Measurements from ENCODE around the gene TOX2.

The TOX2 gene

DNA sequence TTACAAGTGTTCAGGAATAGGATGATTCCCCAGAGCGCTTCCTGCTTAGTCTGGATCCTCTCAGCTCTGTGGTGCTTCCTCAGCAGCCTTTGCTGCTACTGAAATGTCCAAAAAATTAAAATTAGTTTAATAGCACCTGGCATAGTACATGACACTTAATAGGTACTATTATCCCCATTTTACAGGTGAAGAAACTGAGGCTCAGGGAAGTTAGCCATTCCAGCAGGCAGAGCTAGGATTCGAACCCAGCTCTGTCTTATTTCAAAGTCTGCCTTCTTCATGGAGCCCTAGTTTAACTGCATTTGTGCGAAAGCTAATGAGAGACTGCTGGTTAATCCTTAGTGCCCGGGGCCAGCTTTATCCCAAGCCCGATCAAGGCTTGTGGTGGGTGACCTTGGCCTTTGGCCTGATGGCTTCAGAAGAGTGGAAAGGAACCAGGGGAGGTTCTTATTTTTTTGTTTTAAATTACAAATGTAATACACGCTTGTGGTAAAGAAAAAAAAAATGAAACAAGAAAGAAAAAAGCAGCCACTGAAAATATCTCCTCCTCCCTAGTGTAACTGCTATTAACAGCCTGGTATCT, 30.1 kb downstream of the TOX2 start:
- peaks cover 23% of the 10 kb centered on the region for H3K4me1 ChIP-seq (ENCODE audit: control insufficient read depth, insufficient read depth, low read length)
- H3K4me3 ChIP-seq (ENCODE audit: low read length): no peak overlapping the region

DNA sequence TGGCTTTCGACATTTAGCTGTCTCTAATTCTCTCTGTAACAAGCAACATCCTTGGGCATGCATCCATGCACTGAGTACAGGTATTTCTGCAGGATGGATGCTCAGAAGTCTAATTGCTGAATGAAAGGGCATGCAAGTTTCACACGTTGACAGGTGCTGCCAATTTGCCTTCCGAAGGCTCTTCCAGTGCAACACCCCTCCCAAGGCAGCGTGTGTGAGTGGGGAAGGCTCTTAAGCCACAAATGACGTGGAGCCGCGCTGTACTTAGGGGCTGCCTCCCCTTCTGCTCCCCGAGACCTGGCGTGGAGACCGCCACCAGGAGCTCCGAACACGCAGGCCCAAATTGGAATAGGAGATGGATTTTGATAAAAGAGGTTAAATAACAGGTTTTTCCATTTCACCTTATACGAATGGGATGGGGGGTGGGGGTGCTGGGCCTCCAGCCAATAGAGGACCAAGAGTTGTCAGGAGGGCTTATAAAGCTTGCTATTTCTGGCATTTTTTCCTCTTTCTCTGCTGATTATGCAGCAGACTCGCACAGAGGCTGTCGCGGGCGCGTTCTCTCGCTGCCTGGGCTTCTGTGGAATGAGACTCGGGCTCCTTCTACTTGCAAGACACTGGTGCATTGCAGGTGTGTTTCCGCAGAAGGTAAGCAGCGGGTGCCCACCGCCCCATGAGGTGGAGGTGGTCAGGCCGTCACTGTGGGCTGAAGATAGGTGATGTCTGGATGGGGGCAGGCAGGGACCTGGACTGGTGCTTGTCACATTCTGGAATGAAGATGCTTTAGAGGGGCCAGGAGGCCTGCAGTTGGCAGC, 30.9 kb downstream of the TOX2 start:
- Histone ChIP-seq H3K36me3 (ENCODE audit: control insufficient read depth, insufficient read depth, low read length) (no peaks in the 10 kb centered on the region), H3K27me3 (ENCODE audit: control insufficient read depth, insufficient read depth, low read length) (no peaks in the 10 kb centered on the region), H3K9me3 (ENCODE audit: control insufficient read depth, low read length) (no peaks in the 10 kb centered on the region), H3K9ac (ENCODE audit: low read length) (no peak overlapping the region), H3K4me1 (ENCODE audit: control insufficient read depth, insufficient read depth, low read length) (peaks cover 24% of the 10 kb centered on the region), H3K4me3 (ENCODE audit: low read length) (no peak overlapping the region)

More for the DNA sequence above, 30.1 kb downstream of the TOX2 start:
- no peaks in the 10 kb centered on the region for H3K9me3 ChIP-seq (ENCODE audit: control insufficient read depth, low read length)
- no peaks in the 10 kb centered on the region for H3K36me3 ChIP-seq (ENCODE audit: control insufficient read depth, insufficient read depth, low read length)
- no peaks in the 10 kb centered on the region for H3K27me3 ChIP-seq (ENCODE audit: control insufficient read depth, insufficient read depth, low read length)
- H3K9ac ChIP-seq (ENCODE audit: low read length): no peak overlapping the region

DNA sequence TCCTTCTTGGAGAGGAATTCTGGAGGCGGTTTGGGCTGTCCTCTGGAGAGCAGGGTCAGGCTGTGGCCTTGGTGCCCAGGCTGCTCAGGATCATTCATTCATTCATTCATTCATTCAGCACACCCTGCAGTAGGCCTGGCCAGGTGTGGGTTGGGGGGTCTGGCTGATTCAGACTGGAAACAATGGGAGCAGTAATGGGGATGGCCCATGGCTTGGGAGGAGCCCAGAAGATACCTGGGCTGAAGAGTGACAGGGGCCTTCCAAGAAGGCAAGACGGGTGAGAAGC, 31.5 kb downstream of the TOX2 start:
- Histone ChIP-seq H3K9me3 (ENCODE audit: control insufficient read depth, low read length) (no peaks in the 10 kb centered on the region), H3K9ac (ENCODE audit: low read length) (no peak overlapping the region), H3K4me1 (ENCODE audit: control insufficient read depth, insufficient read depth, low read length) (peaks cover 24% of the 10 kb centered on the region)

DNA sequence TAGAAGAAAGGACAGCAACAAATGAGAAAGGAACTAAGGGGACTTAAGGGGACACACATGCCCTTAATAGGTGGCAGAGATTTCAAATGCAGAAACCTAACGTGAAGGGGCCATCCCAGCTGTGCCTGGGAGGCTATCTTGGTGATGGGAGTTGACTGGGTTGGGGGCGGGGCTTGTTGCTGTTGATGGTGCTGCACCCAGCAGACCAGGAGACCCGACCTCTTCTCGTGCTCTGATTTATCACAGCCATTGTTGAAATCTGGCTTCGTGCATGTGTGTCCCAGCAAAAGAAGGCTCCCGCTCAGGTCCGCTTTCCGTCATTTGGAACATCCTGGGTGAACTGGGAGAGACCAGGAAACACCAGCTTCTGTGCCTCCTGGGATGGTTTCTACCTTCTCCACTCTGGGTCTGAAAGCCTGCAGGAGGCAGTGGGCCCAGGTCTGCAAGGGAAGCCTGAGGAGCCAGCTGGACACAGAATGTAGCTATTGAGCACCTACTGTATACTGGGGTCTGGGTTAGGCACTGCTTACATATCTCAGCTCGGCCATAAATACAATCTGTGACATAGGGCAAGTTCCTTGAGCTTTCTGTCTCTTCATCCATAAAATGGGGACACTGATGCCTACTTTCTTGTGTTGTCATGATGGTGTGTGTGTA, 32.1 kb downstream of the TOX2 start:
- Histone ChIP-seq H3K4me3 (ENCODE audit: low read length) (no peak overlapping the region), H3K9me3 (ENCODE audit: control insufficient read depth, low read length) (no peaks in the 10 kb centered on the region), H3K27me3 (ENCODE audit: control insufficient read depth, insufficient read depth, low read length) (no peaks in the 10 kb centered on the region), H3K36me3 (ENCODE audit: control insufficient read depth, insufficient read depth, low read length) (no peaks in the 10 kb centered on the region), H3K4me1 (ENCODE audit: control insufficient read depth, insufficient read depth, low read length) (peaks cover 19% of the 10 kb centered on the region), H3K9ac (ENCODE audit: low read length) (no peak overlapping the region)

More for the DNA sequence above, 31.5 kb downstream of the TOX2 start:
- Histone ChIP-seq H3K36me3 (ENCODE audit: control insufficient read depth, insufficient read depth, low read length) (no peaks in the 10 kb centered on the region), H3K4me3 (ENCODE audit: low read length) (no peak overlapping the region), H3K27me3 (ENCODE audit: control insufficient read depth, insufficient read depth, low read length) (no peaks in the 10 kb centered on the region)

DNA sequence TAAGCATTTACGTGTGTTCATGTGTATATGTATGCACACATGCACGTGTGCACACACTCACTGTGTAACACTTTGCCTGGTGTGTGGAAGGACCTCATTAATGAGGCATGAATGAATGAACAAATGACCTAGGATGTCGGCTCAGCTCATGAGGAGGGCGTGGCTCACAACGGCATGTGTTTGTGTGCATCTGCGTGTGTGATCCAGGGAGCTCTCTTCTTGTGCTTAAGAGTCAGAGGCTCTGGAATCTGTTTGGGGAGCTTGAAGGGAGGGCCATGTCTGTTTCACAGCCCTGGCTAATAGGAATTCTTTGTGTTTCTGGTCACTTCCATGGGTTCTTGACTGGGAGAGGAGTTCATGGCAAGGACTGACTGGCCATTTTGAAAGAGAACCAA, 32.7 kb downstream of the TOX2 start:
- Histone ChIP-seq H3K36me3 (ENCODE audit: control insufficient read depth, insufficient read depth, low read length) (no peaks in the 10 kb centered on the region), H3K9me3 (ENCODE audit: control insufficient read depth, low read length) (no peaks in the 10 kb centered on the region), H3K4me3 (ENCODE audit: low read length) (no peak overlapping the region), H3K9ac (ENCODE audit: low read length) (no peak overlapping the region), H3K4me1 (ENCODE audit: control insufficient read depth, insufficient read depth, low read length) (peaks cover 13% of the 10 kb centered on the region), H3K27me3 (ENCODE audit: control insufficient read depth, insufficient read depth, low read length) (no peaks in the 10 kb centered on the region)

DNA sequence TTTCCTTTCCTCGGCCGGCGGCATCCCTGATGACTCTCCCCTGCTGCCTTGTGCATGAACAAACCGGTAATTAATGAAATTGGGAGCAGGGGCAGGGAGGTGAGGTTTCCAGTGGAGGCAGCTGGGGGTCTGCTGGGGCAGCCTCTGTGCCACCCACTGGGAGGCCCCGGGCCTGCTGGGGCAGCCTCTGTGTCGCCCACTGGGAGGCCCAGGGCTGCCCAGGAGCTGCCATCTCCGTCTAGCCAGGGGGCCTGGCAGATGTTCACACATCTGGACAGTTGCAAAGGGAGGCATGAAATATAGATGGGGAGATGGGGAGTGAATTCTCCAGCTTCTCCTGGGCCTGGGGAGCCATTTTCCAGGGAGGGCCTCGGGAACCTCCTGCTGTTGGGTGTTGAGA, 33.8 kb downstream of the TOX2 start:
- Histone ChIP-seq H3K4me1 (ENCODE audit: control insufficient read depth, insufficient read depth, low read length) (peaks cover 11% of the 10 kb centered on the region), H3K9ac (ENCODE audit: low read length) (no peak overlapping the region), H3K4me3 (ENCODE audit: low read length) (no peak overlapping the region), H3K36me3 (ENCODE audit: control insufficient read depth, insufficient read depth, low read length) (no peaks in the 10 kb centered on the region), H3K9me3 (ENCODE audit: control insufficient read depth, low read length) (no peaks in the 10 kb centered on the region), H3K27me3 (ENCODE audit: control insufficient read depth, insufficient read depth, low read length) (no peaks in the 10 kb centered on the region)

DNA sequence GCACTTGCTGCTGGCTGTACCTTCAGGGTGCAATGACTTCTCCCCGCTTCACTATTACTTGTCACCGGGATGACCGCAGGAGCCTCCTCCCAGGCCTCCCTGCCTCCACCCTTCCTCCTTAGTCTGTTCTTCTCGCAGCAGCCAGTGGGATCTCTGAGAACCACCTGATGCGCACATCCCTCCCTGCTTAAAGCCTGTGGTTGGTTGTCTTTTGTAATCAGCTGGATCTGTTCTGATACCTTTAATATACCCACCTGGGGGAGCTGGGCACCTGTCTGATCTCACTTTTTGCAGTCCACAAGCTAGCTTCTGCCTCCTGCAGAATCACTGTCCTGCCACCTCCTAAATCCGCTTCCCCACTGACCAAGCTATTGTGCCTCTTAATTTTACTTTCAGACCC, 34.6 kb downstream of the TOX2 start:
- Histone ChIP-seq H3K27me3 (ENCODE audit: control insufficient read depth, insufficient read depth, low read length) (no peaks in the 10 kb centered on the region), H3K4me3 (ENCODE audit: low read length) (no peak overlapping the region), H3K9ac (ENCODE audit: low read length) (no peak overlapping the region), H3K36me3 (ENCODE audit: control insufficient read depth, insufficient read depth, low read length) (no peaks in the 10 kb centered on the region), H3K9me3 (ENCODE audit: control insufficient read depth, low read length) (no peaks in the 10 kb centered on the region), H3K4me1 (ENCODE audit: control insufficient read depth, insufficient read depth, low read length) (peaks cover 15% of the 10 kb centered on the region)

DNA sequence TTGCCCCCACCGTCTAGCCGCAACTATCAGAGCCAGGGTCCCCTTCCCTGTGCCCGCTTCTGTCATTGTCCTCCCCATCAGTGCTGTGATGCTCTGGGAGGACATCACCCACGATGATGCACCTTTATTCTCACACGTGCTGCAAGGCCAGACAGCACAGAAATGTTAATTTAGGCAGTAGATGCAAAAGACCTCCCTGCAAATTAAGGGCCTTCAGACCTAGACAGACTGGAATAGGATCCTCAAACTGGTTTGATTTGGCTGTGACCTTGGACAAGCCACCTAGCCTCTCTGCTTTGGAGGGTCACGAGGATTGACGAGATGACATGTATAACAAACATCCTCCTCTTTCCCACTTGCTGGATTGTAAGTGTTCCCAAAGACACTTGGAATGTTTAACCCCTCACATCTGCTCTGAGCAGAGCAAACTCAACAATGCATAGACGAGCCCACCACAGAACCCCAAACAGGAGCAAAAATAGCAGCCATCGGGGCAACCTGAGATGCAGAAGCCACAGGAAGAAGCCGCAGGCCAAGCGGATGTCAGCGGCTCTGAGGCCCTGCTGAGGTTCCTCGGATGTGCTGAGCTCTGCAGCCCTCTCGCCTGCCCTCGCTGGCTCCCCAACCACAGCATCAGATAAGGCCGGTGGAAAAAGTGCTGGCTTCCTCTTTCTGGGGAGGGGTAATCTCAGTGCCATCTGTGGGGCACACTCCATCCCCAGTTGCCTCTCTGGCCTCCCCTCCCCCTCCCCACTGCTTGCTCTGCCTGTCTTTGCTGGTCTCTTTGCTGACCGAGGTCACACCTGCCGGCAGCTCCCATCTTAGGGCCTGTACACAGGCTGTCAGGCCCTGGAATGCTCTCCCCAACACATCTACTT, 35.3 kb downstream of the TOX2 start:
- H3K9me3 ChIP-seq (ENCODE audit: control insufficient read depth, low read length): no peaks in the 10 kb centered on the region
- no peaks in the 10 kb centered on the region for H3K27me3 ChIP-seq (ENCODE audit: control insufficient read depth, insufficient read depth, low read length)
- peaks cover 23% of the 10 kb centered on the region for H3K4me1 ChIP-seq (ENCODE audit: control insufficient read depth, insufficient read depth, low read length)
- H3K4me3 ChIP-seq (ENCODE audit: low read length): no peak overlapping the region
- no peaks in the 10 kb centered on the region for H3K36me3 ChIP-seq (ENCODE audit: control insufficient read depth, insufficient read depth, low read length)
- H3K9ac ChIP-seq (ENCODE audit: low read length): no peak overlapping the region

DNA sequence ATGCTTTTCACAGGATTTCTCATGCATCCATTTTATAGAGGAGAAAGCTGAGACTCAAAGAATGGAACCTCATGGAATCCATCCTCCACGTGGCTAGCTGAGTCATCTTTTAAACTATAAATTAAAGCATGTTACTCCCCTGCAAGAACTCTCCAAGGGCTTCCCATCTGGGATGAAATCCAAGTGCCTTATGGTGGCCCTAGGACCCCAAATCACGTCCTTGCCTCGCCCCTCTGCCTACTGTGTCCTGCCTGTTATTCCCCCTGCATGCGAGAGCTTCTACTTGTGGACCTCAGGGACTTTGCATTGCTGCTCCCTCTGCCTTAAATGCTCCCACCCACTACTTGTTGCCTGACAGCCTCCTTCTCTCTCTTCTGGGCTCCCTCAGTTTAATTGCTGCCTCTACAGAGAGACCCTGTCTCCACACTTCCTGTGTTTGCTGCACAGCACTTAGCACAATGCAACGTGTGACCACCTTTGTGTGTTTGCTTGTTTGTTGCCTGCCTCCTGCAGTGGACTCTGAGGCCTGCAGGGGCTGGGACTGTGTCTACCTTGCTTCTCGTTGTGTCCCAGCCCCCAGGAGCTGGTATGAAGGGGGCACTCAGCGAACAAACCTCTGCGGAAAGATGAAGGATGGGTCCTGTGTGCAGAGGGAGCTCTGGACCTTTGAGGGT, 39.4 kb downstream of the TOX2 start:
- H3K36me3 ChIP-seq (ENCODE audit: control insufficient read depth, insufficient read depth, low read length): no peaks in the 10 kb centered on the region
- peaks cover 49% of the 10 kb centered on the region for H3K4me1 ChIP-seq (ENCODE audit: control insufficient read depth, insufficient read depth, low read length)
- no peak overlapping the region for H3K9ac ChIP-seq (ENCODE audit: low read length)
- H3K4me3 ChIP-seq (ENCODE audit: low read length): no peak overlapping the region
- no peaks in the 10 kb centered on the region for H3K9me3 ChIP-seq (ENCODE audit: control insufficient read depth, low read length)
- no peaks in the 10 kb centered on the region for H3K27me3 ChIP-seq (ENCODE audit: control insufficient read depth, insufficient read depth, low read length)

DNA sequence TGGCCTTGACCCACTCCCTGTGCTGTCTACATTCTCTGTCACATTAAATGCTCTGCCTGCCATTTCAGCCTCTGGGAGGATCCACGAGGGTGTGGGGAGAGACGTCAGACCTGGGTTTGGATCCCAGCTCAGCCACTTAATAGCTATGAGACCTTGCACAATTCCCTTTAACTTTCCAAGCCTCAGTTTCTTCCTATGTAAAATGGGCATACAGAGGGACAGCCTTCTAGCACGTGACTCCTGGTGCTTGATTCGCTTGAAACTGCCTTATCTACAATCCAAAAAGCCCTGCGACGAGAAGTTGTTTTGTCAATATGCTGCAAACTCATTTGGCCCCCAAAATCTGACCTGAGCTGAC, 40.0 kb downstream of the TOX2 start:
- peaks cover 56% of the 10 kb centered on the region for H3K4me1 ChIP-seq (ENCODE audit: control insufficient read depth, insufficient read depth, low read length)

DNA sequence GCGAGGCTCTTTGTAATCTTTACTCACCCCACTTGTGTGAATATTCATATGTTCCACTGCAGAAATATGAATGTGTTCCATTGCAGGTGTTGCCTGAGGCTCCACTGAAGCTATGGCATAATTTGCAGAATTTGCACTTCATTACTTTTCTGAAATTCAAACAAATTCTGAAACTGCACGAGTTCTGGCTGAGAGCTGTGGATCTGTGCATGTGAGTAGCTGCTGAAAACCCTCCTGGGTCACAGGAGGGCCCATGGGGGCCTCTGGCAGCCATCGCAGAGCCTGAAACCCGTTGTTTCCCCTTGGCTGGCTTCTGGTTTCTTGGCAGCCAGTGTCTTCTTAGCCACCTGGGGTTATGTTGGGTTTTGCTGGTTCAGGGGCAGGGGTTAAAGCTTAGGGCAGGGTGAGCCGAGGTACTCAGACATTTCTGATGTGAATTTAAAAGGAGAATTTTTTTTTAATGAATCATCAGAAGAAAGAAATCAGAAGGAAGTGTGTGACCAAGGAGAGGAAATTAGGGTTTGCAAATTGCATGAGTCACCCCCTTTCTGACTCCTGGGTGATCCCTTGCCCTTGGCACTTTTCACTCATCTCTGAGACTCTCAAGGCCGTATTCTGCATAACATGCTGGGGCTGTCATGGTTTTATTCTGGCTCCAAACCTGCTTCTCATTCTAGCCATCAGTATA, 40.6 kb downstream of the TOX2 start:
- Histone ChIP-seq H3K9me3 (ENCODE audit: control insufficient read depth, low read length) (no peaks in the 10 kb centered on the region), H3K27me3 (ENCODE audit: control insufficient read depth, insufficient read depth, low read length) (no peaks in the 10 kb centered on the region), H3K4me3 (ENCODE audit: low read length) (no peak overlapping the region), H3K4me1 (ENCODE audit: control insufficient read depth, insufficient read depth, low read length) (peaks cover 57% of the 10 kb centered on the region), H3K36me3 (ENCODE audit: control insufficient read depth, insufficient read depth, low read length) (no peaks in the 10 kb centered on the region), H3K9ac (ENCODE audit: low read length) (no peak overlapping the region)

More for the DNA sequence above, 40.0 kb downstream of the TOX2 start:
- H3K9ac ChIP-seq (ENCODE audit: low read length): no peak overlapping the region
- no peaks in the 10 kb centered on the region for H3K36me3 ChIP-seq (ENCODE audit: control insufficient read depth, insufficient read depth, low read length)
- H3K9me3 ChIP-seq (ENCODE audit: control insufficient read depth, low read length): no peaks in the 10 kb centered on the region
- H3K27me3 ChIP-seq (ENCODE audit: control insufficient read depth, insufficient read depth, low read length): no peaks in the 10 kb centered on the region
- H3K4me3 ChIP-seq (ENCODE audit: low read length): no peak overlapping the region

Measured in mucosa of stomach (tissue), 1 donor.